ENCODE results near the gene IL18. TPM values are rescaled to one million over a fixed set of nuclear protein-coding genes. Genes with fewer than 3 reads are reported as not detected.
A peak's percentile ranks its signal among the peaks of the same experiment; 100 is the strongest.

Gene IL18
- polyA plus RNA-seq (117 to 205 TPM (median 161 TPM) in 3 replicates), polyA minus RNA-seq (22.3 to 75.6 TPM (median 54.2 TPM) in 3 replicates)
- polyA plus RNA-seq (2011; ENCODE audit: low read depth), result 793 TPM
- 162 and 291 TPM in 2 replicates for polyA plus RNA-seq (2011; cell fraction: cytosol; rRNA removed)
- 146 and 197 TPM in 2 replicates for polyA plus RNA-seq (2011; cell fraction: nucleus; rRNA removed)
- 120 and 252 TPM in 2 replicates for polyA plus RNA-seq (2012; ENCODE audit: low replicate concordance)
- polyA minus RNA-seq (2011; cell fraction: cytosol; rRNA and poly(A)+ RNA removed), result 69.1 TPM
- 35.8 and 62.9 TPM in 2 replicates for polyA minus RNA-seq (2011; cell fraction: nucleus; rRNA and poly(A)+ RNA removed)

- DNase-seq (ENCODE audit: low read depth, low spot score) (no peak), FAIRE-seq (peak; percentile 76)
- no peaks in the 10 kb centered on the region for H3K27me3 ChIP-seq (ENCODE audit: control insufficient read depth, extremely low read depth, insufficient read depth, low read length)
- H3K4me1 ChIP-seq (ENCODE audit: control insufficient read depth, extremely low read depth, insufficient read depth, low read length), result peaks cover 44% of the 10 kb centered on the region
- peak within 1 kb of the TSS; percentile 96 for H3K27ac ChIP-seq (ENCODE audit: control insufficient read depth, insufficient read depth, low read length)
- dilution Hi-C loops (cut with MboI; ENCODE audit: extremely low pct_ligation_motif_present, low sequenced_read_pairs), result no loop called here
- peak within 1 kb of the TSS; percentile 93 for H3K9ac ChIP-seq (ENCODE audit: control insufficient read depth, extremely low read depth, insufficient read depth, low read length)
- no peaks in the 10 kb centered on the region for H4K20me1 ChIP-seq (ENCODE audit: control insufficient read depth, extremely low read depth, insufficient read depth, low read length)
- H3K4me2 ChIP-seq (ENCODE audit: control insufficient read depth, extremely low read depth, insufficient read depth, low read depth, low read length), result peak within 1 kb of the TSS; percentile 94
- no peaks in the 10 kb centered on the region for H3K9me1 ChIP-seq (ENCODE audit: control insufficient read depth, extremely low read depth, insufficient read depth, low read length)
- TF ChIP-seq CTCF (optimal IDR thresholded peaks at IDR 0.05 in 1 of 3, IDR thresholded peaks at IDR 0.05 in 1 of 3, conservative IDR thresholded peaks at IDR 0.05 in 1 of 3; ENCODE audit: extremely low read depth in 1 of 3, insufficient read depth in 2 of 3, low read length in 3 of 3) (peak; percentile 8 to 24 (median 15)), EZH2 (IDR thresholded peaks at IDR 0.05; ENCODE audit: low read length) (no peak)
- peak within 1 kb of the TSS; percentile 96 for H2AFZ ChIP-seq (ENCODE audit: control insufficient read depth, low read length)
- H3K4me3 ChIP-seq (ENCODE audit: control insufficient read depth in 2 of 3, extremely low read depth in 1 of 3, insufficient read depth in 2 of 3, low read depth in 1 of 3, low read length in 3 of 3), result peak within 1 kb of the TSS; percentile 64 to 99 (median 92)
- H3K36me3 ChIP-seq (ENCODE audit: control insufficient read depth in 2 of 2, extremely low read depth in 1 of 2, insufficient read depth in 2 of 2, low read length in 2 of 2), result no peaks in the 10 kb centered on the region
- peaks cover 41% of the 10 kb centered on the region for H3K79me2 ChIP-seq (ENCODE audit: control insufficient read depth, insufficient read depth, low read length)
- H3K9me3 ChIP-seq (ENCODE audit: control insufficient read depth, low read depth, low read length), result no peaks in the 10 kb centered on the region
Observed at GRCh38 chr11:112163875-112164685, at the start of gene IL18. TSS of gene IL18 (minus strand) at chr11:112164094. CDS start at chr11:112155053, 9,041 bp downstream.

GRCh38 chr11:112212710-112213109 lies 48.8 kb upstream of the IL18 start:
- Histone ChIP-seq H3K27me3 (ENCODE audit: control insufficient read depth, extremely low read depth, insufficient read depth, low read length) (no peaks in the 10 kb centered on the region), H4K20me1 (ENCODE audit: control insufficient read depth, extremely low read depth, insufficient read depth, low read length) (no peaks in the 10 kb centered on the region), H3K9me3 (ENCODE audit: control insufficient read depth, low read depth, low read length) (no peaks in the 10 kb centered on the region), H2AFZ (ENCODE audit: control insufficient read depth, low read length) (no peak overlapping the region), H3K4me2 (ENCODE audit: control insufficient read depth, extremely low read depth, insufficient read depth, low read depth, low read length) (peak overlapping the region; percentile 41), H3K4me1 (ENCODE audit: control insufficient read depth, extremely low read depth, insufficient read depth, low read length) (peaks cover 20% of the 10 kb centered on the region), H3K9me1 (ENCODE audit: control insufficient read depth, extremely low read depth, insufficient read depth, low read length) (no peaks in the 10 kb centered on the region), H3K36me3 (ENCODE audit: control insufficient read depth in 2 of 2, extremely low read depth in 1 of 2, insufficient read depth in 2 of 2, low read length in 2 of 2) (no peaks in the 10 kb centered on the region), H3K27ac (ENCODE audit: control insufficient read depth, insufficient read depth, low read length) (peak overlapping the region; percentile 36), H3K9ac (ENCODE audit: control insufficient read depth, extremely low read depth, insufficient read depth, low read length) (no peak overlapping the region), H3K79me2 (ENCODE audit: control insufficient read depth, insufficient read depth, low read length) (no peaks in the 10 kb centered on the region), H3K4me3 (ENCODE audit: control insufficient read depth in 2 of 3, extremely low read depth in 1 of 3, insufficient read depth in 2 of 3, low read depth in 1 of 3, low read length in 3 of 3) (no peak overlapping the region)
- FAIRE-seq, result no peak
- DNase-seq (ENCODE audit: low read depth, low spot score), result no peak
- dilution Hi-C loops (cut with MboI; ENCODE audit: extremely low pct_ligation_motif_present, low sequenced_read_pairs), result no loop called here
- TF ChIP-seq EZH2 (IDR thresholded peaks at IDR 0.05; ENCODE audit: low read length) (no peak), CTCF (optimal IDR thresholded peaks at IDR 0.05 in 1 of 3, IDR thresholded peaks at IDR 0.05 in 1 of 3, conservative IDR thresholded peaks at IDR 0.05 in 1 of 3; ENCODE audit: extremely low read depth in 1 of 3, insufficient read depth in 2 of 3, low read length in 3 of 3) (no peak)
